GM13976 (cell line): ENCODE results near the gene IPCEF1.

ENCODE experiments used
- DNase-seq: peaks from one replicate; pipeline ENCODE4 v3.0.0; 2012; ENCODE audit warnings: low spot score
- CTCF ChIP-seq: IDR thresholded peaks from 2 replicates; pipeline ENCODE4 v1.5.1; 2012; ENCODE audit warnings: borderline replicate concordance, mild to moderate bottlenecking; ENCODE audit not compliant: insufficient read depth; ENCODE audit errors: extremely low read depth, missing control alignments, control extremely low read depth
- in situ Hi-C: fragments of 300-500 bp; cut with MboI; formaldehyde crosslinking; loops from one replicate; pipeline ENCODE4 v1.12.0; 2022; ENCODE audit warnings: low sequenced_read_pairs, mixed read lengths, inconsistent platforms; ENCODE audit not compliant: unreplicated experiment

IPCEF1 gene

GRCh38 chr6:154386848-154387717, 30.5 kb upstream of the IPCEF1 start:
- in situ Hi-C loops = no loop called here
- no peak for DNase-seq
- no peak for TF ChIP-seq CTCF

GRCh38 chr6:154384191-154384590, 27.6 kb upstream of the IPCEF1 start:
- DNase-seq = no peak
- TF ChIP-seq CTCF = no peak
- in situ Hi-C loops = no loop called here

- in situ Hi-C loops = no loop called here
- no peak for TF ChIP-seq CTCF
These were observed 26.7 kb upstream of the IPCEF1 start for GRCh38 chr6:154383273-154383672.

DNA sequence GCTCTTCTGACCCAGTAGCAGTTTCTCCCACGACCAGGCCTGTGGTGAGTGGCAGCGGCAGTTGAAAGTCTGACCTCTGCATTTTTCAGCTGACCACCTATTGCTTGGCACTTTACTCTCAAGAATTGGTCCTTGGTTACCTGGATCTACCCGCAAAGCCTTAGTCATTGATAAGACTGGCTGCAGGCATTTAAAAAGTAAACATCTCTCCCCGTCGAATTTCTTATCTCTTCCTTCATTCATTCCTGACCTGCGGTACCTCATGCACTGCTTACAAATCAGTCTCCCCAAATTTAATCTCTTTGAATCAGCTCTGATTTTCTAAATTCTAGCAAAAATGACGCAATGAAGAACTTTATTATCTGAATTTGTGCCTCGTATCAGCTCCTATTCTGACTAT, 26.1 kb upstream of the IPCEF1 start:
- in situ Hi-C loops = no loop called here
- TF ChIP-seq CTCF = no peak
- no peak for DNase-seq

More at GRCh38 chr6:154383273-154383672, 26.7 kb upstream of the IPCEF1 start:
- DNase-seq = no peak

GRCh38 chr6:154381548-154381947, 24.9 kb upstream of the IPCEF1 start:
- no peak for TF ChIP-seq CTCF
- no peak for DNase-seq
- in situ Hi-C loops = no loop called here

DNA sequence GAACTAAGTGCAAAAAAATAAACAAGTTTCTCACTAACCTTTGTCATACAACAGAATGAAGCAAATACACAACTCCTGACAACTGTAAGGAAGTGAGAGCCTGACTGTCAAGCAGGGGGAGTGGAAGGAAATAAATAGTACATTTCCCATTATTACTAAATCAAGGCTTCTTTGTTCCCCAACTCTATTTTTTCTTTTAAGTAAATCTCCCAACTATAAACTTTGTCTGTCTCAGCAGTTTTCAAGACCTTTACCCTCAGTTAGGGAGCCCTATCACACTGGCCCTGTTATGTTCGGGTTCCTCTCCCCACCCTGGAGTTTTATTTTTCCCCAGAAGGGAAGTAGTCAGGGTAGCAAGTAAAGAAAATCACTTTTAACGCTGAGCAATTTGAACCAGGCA, 24.1 kb upstream of the IPCEF1 start:
- in situ Hi-C loops = no loop called here
- no peak for TF ChIP-seq CTCF
- DNase-seq = no peak
